ENCODE data around the gene ROBO1. TPM values are rescaled to one million over a fixed set of nuclear protein-coding genes. Genes with fewer than 3 reads are reported as not detected.

The ROBO1 gene
- total RNA-seq, 1 donor from 2014 or later, result 19.4 TPM

- H3K4me3 ChIP-seq (ENCODE audit: low read depth, low read length), result no peak overlapping the region
- TF ChIP-seq CTCF (conservative IDR thresholded peaks at IDR 0.05; ENCODE audit: low read depth, low read length), result no peak
- no peak for DNase-seq (ENCODE audit: low read depth)
These were observed 563.4 kb downstream of the ROBO1 start for GRCh38 chr3:79204351-79204750.

- no peak for DNase-seq (ENCODE audit: low read depth)
- H3K4me3 ChIP-seq (ENCODE audit: low read depth, low read length), result no peak overlapping the region
- TF ChIP-seq CTCF (conservative IDR thresholded peaks at IDR 0.05; ENCODE audit: low read depth, low read length), result no peak
These were observed 564.7 kb downstream of the ROBO1 start for GRCh38 chr3:79203144-79203519.

DNA sequence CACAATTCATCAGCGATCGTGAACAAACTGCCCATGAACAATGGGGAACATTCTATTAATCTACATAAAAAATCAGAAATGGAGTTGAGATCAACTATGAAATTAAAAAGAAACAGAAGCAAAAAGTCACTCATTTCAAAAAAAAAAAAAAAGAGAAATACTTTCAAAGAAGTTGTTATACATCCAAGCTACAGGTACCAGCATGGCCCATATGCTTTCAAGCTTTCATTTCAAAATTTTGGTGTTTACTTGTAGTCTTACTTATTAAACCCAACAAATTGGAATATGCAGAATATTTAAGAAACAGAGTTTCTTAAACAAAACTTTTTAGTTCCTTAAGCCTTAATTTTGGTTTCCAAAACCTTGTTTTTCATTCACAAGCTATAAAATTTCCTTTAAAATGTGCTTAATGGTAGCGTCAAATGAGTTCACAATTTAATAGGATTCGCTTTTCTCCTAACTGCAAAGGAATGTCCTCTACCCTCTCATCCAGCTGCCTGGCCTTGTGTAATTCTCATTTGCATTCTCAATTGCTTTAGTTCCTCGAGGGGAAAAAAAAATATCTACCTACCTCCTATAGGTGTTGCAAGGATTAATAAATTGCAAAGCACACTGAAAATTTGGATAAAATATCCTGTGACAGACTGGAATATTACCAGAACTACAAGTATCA is 565.2 kb downstream of the ROBO1 start:
- H3K4me3 ChIP-seq (ENCODE audit: low read depth, low read length), result no peak overlapping the region
- no peak for DNase-seq (ENCODE audit: low read depth)
- no peak for TF ChIP-seq CTCF (conservative IDR thresholded peaks at IDR 0.05; ENCODE audit: low read depth, low read length)

GRCh38 chr3:79200456-79200855 is 567.3 kb downstream of the ROBO1 start:
- no peak for DNase-seq (ENCODE audit: low read depth)
- TF ChIP-seq CTCF (conservative IDR thresholded peaks at IDR 0.05; ENCODE audit: low read depth, low read length), result no peak
- no peak overlapping the region for H3K4me3 ChIP-seq (ENCODE audit: low read depth, low read length)

DNA sequence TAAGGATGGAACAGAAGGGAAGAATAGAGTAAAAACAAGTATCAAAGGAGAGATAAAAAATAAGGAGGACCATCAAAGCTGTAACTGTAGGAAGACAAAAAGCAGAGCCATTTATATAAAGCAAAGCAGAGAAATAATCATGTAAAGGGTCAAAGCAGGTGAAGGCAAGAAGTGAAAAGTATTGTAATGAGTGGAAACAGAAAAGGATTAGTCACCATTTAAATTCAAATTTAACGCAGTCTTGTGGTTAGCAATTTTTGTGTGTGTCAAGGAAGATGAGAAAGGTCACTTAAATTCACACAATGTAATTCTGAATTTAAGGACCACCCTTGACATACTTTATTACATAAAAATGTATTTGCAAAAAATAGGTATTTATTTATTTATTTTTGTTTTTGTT is 567.8 kb downstream of the ROBO1 start:
- TF ChIP-seq CTCF (conservative IDR thresholded peaks at IDR 0.05; ENCODE audit: low read depth, low read length), result no peak
- no peak overlapping the region for H3K4me3 ChIP-seq (ENCODE audit: low read depth, low read length)
- no peak for DNase-seq (ENCODE audit: low read depth)

DNA sequence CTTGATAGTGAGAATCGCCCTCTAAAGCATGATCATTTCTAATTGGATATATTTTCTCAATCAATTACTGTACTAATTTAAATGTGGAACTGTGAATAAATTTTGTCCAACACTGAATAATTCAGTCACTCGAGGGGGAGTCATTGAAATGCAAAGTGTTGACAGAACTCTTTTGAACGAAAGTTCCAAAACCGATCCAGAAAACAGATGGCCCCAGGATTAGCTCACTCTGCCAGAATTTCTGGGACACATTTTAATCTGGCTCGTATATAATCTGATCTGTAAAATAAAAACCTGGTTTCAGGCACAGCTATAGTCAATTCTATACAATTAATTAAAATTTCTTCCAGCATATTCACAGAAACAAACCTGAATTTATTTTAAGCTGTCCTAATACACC is 580.4 kb downstream of the ROBO1 start:
- no peak overlapping the region for H3K4me3 ChIP-seq (ENCODE audit: low read depth, low read length)
- no peak for TF ChIP-seq CTCF (conservative IDR thresholded peaks at IDR 0.05; ENCODE audit: low read depth, low read length)
- DNase-seq (ENCODE audit: low read depth), result no peak

DNA sequence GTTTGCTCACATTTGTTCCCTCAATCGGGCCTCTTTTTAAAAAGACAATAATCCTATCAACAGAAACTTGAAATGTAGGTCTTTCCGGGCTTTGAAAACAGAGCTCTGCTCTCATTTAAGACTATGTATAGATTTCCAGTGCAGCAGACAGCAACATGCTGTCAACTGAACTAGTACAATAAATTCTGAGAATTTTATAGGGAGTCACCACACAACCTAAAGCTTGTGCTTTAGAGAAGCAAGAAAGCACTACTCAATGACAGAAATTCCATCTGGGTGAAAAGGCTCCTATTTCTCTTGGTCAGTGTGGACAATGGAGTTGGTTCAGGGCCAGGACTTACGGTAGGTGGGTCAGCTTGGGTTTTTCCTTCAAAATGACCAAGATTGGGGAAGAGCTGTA is 583.5 kb downstream of the ROBO1 start:
- H3K4me3 ChIP-seq (ENCODE audit: low read depth, low read length), result no peak overlapping the region
- no peak for DNase-seq (ENCODE audit: low read depth)
- no peak for TF ChIP-seq CTCF (conservative IDR thresholded peaks at IDR 0.05; ENCODE audit: low read depth, low read length)

Measured in epithelial cell of proximal tubule (primary cell).